Activated B cell treated with CpG ODN at 0.5 μM for 24 hours (primary cell): Measurements from ENCODE around the gene LMX1B. TPM values are rescaled to one million over a fixed set of nuclear protein-coding genes. Genes with fewer than 3 reads are reported as not detected.
A peak's percentile ranks its signal among the peaks of the same experiment; 100 is the strongest.

ENCODE experiments used
- ATAC-seq: fragments of 200-7000 bp; cut with Tn5 transposase; one replicate; pipeline ENCODE4 v1.10.0; 2021; ENCODE audit warnings: low read depth, mild to moderate bottlenecking, moderate library complexity
- CTCF ChIA-PET: fragments of 350-600 bp; sonication (Branson Sonifier 250); formaldehyde crosslinking; loops from one replicate; lab custom pipeline; 2021; ENCODE audit warnings: antibody characterized with exemption; lab: Charles Lee
- POLR2A ChIA-PET: fragments of 350-600 bp; sonication (Branson Sonifier 250); formaldehyde crosslinking; loops from one replicate; lab custom pipeline; 2021; ENCODE audit warnings: antibody characterized with exemption; lab: Charles Lee
- DNase-seq: peaks from one replicate; pipeline ENCODE4 v3.0.0; 2022
- H3K27ac Mint-ChIP-seq: one replicate; pipeline ENCODE4 v1.8.0; 2020; ENCODE audit warnings: mixed read lengths
- H3K27me3 Mint-ChIP-seq: one replicate; pipeline ENCODE4 v1.8.0; 2021; ENCODE audit warnings: mixed read lengths
- H3K36me3 Mint-ChIP-seq: one replicate; pipeline ENCODE4 v1.8.0; 2021; ENCODE audit warnings: low read depth, mixed read lengths
- H3K4me1 Mint-ChIP-seq: one replicate; pipeline ENCODE4 v1.8.0; 2021; ENCODE audit warnings: mixed read lengths
- H3K4me3 Mint-ChIP-seq: one replicate; pipeline ENCODE4 v1.8.0; 2020; ENCODE audit warnings: mild to moderate bottlenecking, mixed read lengths
- H3K9me3 Mint-ChIP-seq: one replicate; pipeline ENCODE4 v1.8.0; 2020; ENCODE audit warnings: mixed read lengths
- intact Hi-C: fragments of 100-400 bp; cut with micrococcal nuclease; formaldehyde crosslinking; loops from one replicate; pipeline ENCODE4 v1.15.1; 2024
- total RNA-seq: library from RNA; stranded (reverse); gene quantifications from 2 replicates; pipeline ENCODE4 v1.2.3, GENCODE V29; 2022
- TF ChIP-seq, protein P1 (sequence below): fragments of 200-600 bp; IDR thresholded peaks from one replicate; pipeline ENCODE4 v1.8.0; 2022; ENCODE audit warnings: antibody characterized with exemption, mild to moderate bottlenecking

The LMX1B gene
- total RNA-seq, 1 donor from 2014 or later: not detected

DNA sequence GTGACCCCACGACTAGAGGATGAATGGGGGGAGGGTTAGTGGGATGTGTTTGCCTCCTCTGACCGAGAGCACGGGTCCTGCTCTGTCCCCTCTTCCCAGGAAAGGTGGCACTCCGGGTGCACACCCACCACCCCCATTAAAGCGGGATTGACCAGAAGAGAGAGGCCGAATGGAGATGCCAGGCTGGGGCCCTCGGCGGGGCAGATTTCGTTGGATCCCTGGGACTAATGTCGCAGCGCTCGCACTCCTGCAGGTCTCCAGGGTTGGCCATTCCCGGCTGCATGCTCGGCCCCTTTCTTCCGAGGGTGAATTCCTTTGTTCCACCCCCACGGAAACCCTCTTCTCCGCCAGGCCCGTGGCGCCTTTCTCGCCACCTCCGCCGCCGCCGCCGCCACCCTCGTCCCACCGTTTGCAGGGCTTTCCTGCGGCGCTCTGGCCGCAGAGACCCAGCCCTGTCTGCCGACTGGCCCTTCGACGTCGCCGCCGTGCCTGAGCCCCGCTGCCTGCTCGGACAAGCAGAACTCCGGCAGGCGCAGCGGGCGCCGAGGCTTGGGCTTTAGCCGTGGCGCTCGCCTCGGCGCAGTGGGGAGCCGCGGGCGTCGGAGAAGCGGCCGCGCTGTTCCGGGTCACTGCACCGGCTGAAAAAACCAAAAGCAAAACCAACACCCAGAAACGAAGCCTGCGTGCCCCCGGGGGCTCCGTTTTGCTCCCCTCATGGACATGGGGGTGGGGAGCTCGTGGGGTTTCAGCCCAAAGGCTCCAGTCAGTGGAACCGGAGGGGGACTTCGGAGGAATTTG lies 11.8 kb downstream of the LMX1B start:
- ChIA-PET POLR2A (no interaction called here), CTCF (no interaction called here)
- Mint-ChIP-seq H3K36me3 (no peaks in the 10 kb centered on the region), H3K9me3 (no peaks in the 10 kb centered on the region), H3K4me1 (peaks cover 24% of the 10 kb centered on the region), H3K4me3 (peak overlapping the region; percentile 80), H3K27me3 (peaks cover 62% of the 10 kb centered on the region), H3K27ac (no peak overlapping the region)
- intact Hi-C loops: no loop called here
- TF ChIP-seq, protein P1, sequence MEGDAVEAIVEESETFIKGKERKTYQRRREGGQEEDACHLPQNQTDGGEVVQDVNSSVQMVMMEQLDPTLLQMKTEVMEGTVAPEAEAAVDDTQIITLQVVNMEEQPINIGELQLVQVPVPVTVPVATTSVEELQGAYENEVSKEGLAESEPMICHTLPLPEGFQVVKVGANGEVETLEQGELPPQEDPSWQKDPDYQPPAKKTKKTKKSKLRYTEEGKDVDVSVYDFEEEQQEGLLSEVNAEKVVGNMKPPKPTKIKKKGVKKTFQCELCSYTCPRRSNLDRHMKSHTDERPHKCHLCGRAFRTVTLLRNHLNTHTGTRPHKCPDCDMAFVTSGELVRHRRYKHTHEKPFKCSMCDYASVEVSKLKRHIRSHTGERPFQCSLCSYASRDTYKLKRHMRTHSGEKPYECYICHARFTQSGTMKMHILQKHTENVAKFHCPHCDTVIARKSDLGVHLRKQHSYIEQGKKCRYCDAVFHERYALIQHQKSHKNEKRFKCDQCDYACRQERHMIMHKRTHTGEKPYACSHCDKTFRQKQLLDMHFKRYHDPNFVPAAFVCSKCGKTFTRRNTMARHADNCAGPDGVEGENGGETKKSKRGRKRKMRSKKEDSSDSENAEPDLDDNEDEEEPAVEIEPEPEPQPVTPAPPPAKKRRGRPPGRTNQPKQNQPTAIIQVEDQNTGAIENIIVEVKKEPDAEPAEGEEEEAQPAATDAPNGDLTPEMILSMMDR: no peak
- DNase-seq: no peak
- ATAC-seq: peak; percentile 37

- POLR2A ChIA-PET: no interaction called here
- Mint-ChIP-seq H3K27me3 (peaks cover 57% of the 10 kb centered on the region), H3K4me1 (peaks cover 25% of the 10 kb centered on the region), H3K36me3 (no peaks in the 10 kb centered on the region), H3K4me3 (peak overlapping the region; percentile 80), H3K27ac (no peak overlapping the region), H3K9me3 (no peaks in the 10 kb centered on the region)
- ATAC-seq (no peak), DNase-seq (no peak)
- CTCF ChIA-PET: no interaction called here
- intact Hi-C loops: no loop called here
- TF ChIP-seq, protein P1: no peak
Observed at GRCh38 chr9:126626127-126626925, 12.6 kb downstream of the LMX1B start.

DNA sequence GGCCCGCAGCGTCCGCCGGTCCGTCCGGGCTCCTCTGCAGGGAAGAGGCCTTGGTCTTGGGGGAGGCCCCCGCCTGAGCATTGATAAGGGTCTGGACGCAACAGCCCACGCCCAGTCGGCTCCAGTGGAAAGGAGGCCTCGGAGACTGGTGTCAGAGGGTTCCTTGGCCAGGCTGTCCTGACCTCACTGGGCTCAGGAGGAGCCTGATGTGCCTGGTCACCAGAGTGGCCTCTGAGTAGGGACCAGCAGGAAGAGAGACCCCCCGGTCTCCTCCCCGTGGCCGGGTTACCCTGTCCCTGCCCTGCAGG lies 13.2 kb downstream of the LMX1B start:
- intact Hi-C loops: no loop called here
- Mint-ChIP-seq H3K27me3 (peaks cover 57% of the 10 kb centered on the region), H3K27ac (no peak overlapping the region), H3K4me3 (no peak overlapping the region), H3K36me3 (no peaks in the 10 kb centered on the region), H3K9me3 (no peaks in the 10 kb centered on the region), H3K4me1 (peaks cover 23% of the 10 kb centered on the region)
- TF ChIP-seq, protein P1: no peak
- ChIA-PET CTCF (no interaction called here), POLR2A (no interaction called here)
- DNase-seq (no peak), ATAC-seq (no peak)

GRCh38 chr9:126628146-126628545 lies 14.4 kb downstream of the LMX1B start:
- Mint-ChIP-seq H3K27ac (no peak overlapping the region), H3K4me3 (no peak overlapping the region)
- CTCF ChIA-PET: no interaction called here

More at GRCh38 chr9:126628146-126628545, 14.4 kb downstream of the LMX1B start:
- peaks cover 56% of the 10 kb centered on the region for H3K27me3 Mint-ChIP-seq
- no peak for DNase-seq
- intact Hi-C loops: no loop called here
- POLR2A ChIA-PET: no interaction called here
- peaks cover 23% of the 10 kb centered on the region for H3K4me1 Mint-ChIP-seq
- no peaks in the 10 kb centered on the region for H3K9me3 Mint-ChIP-seq
- no peak for ATAC-seq
- TF ChIP-seq, protein P1: no peak
- no peaks in the 10 kb centered on the region for H3K36me3 Mint-ChIP-seq
